Transverse colon (tissue), 4 donors: ENCODE results near the gene C22orf31.

Experiments used
- EP300 ChIP-seq: sonication (generic); formaldehyde crosslinking; IDR thresholded peaks from one replicate; pipeline ENCODE4 v1.6.1; 2017; ENCODE audit warnings: antibody characterized with exemption, low read depth
- POLR2AphosphoS5 ChIP-seq, 3 donors: sonication (generic); formaldehyde crosslinking; IDR thresholded peaks; one replicate each; pipeline ENCODE4 v1.6.1; 2016; ENCODE audit warnings: antibody characterized with exemption in 3 of 3
- TF ChIP-seq, protein P1 (sequence below), 5 experiments: fragments of 200-600 bp in 3 of 5; fragments of 450-650 bp in 2 of 5; sonication (generic) in 3 of 5; IDR thresholded peaks; 1 replicate in 2 of 5; 2 replicates in 3 of 5; pipeline ENCODE4 v1.5.1; 2016 to 2017; ENCODE audit warnings: antibody characterized with exemption in 5 of 5, inconsistent platforms in 3 of 5, mild to moderate bottlenecking in 2 of 5, moderate library complexity in 1 of 5

DNA sequence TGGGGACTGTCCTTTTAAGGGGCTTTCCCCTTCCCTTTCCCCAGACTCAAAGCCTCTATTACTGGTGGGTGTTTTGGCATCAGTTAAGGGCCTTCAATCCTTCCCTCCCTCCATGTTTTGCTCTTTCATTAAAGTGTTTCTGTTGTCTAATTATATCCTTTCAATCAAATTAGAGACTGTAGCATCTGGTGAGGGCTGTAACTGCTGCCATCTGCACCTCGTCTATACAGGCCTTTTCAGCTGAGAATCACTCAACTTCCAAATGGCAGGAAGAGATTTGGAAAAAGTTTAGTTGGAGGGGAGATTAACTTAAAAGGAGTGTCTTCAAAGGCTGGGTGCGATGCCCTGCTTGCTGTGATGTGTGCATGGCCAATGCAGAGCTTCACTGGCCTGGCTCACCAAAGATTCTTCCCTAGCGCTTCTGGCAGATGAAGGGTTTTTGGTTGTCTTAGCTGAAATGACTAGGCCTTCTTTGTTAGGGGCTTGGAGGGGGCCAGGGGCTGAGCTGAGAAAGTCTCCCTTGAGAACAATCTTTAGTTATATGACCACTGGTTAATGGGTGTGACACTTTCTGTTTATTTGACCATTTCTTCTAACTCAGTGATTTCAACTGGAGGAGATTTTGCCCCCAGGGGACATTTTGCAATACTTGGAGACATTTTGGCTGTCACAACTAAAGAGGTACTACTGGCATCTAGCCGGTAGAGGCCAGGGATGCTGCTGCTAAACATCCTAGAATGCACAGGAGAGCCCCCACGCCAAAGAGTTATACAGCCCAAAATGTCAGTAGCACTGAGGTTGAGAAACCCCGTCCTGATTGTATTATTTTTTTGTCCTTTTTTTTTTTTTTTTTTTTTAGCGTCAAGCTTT lies 18.7 kb upstream of the C22orf31 start:
- TF ChIP-seq, protein P1, sequence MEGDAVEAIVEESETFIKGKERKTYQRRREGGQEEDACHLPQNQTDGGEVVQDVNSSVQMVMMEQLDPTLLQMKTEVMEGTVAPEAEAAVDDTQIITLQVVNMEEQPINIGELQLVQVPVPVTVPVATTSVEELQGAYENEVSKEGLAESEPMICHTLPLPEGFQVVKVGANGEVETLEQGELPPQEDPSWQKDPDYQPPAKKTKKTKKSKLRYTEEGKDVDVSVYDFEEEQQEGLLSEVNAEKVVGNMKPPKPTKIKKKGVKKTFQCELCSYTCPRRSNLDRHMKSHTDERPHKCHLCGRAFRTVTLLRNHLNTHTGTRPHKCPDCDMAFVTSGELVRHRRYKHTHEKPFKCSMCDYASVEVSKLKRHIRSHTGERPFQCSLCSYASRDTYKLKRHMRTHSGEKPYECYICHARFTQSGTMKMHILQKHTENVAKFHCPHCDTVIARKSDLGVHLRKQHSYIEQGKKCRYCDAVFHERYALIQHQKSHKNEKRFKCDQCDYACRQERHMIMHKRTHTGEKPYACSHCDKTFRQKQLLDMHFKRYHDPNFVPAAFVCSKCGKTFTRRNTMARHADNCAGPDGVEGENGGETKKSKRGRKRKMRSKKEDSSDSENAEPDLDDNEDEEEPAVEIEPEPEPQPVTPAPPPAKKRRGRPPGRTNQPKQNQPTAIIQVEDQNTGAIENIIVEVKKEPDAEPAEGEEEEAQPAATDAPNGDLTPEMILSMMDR (IDR thresholded peaks at IDR 0.05): no peak
- TF ChIP-seq POLR2AphosphoS5 (IDR thresholded peaks at IDR 0.05): no peak
- TF ChIP-seq EP300: no peak
